Nephron progenitor cell (in vitro differentiated cells): ENCODE measurements around the gene COLQ.

Source experiments
- DNase-seq: peaks from one replicate; pipeline ENCODE4 v3.0.0; 2021
- H3K27ac Mint-ChIP-seq: 2 replicates; pipeline ENCODE4 v1.8.0; 2021; ENCODE audit warnings: mild to moderate bottlenecking, moderate library complexity, mixed read lengths
- H3K27me3 Mint-ChIP-seq: 2 replicates; pipeline ENCODE4 v1.8.0; 2021; ENCODE audit warnings: mild to moderate bottlenecking, low read depth, mixed read lengths; ENCODE audit not compliant: poor library complexity
- H3K36me3 Mint-ChIP-seq: 2 replicates; pipeline ENCODE4 v1.8.0; 2021; ENCODE audit warnings: low read depth, mixed read lengths
- H3K4me1 Mint-ChIP-seq: 2 replicates; pipeline ENCODE4 v1.8.0; 2021; ENCODE audit warnings: mixed read lengths
- H3K4me3 Mint-ChIP-seq: 2 replicates; pipeline ENCODE4 v1.8.0; 2021; ENCODE audit warnings: mild to moderate bottlenecking, moderate library complexity, mixed read lengths
- H3K9me3 Mint-ChIP-seq: 2 replicates; pipeline ENCODE4 v1.8.0; 2021; ENCODE audit warnings: mild to moderate bottlenecking, moderate library complexity, mixed read lengths
- TF ChIP-seq, protein P1 (sequence below): fragments of 200-600 bp; sonication (generic); IDR thresholded peaks from 2 replicates; pipeline ENCODE4 v1.5.0; 2021; ENCODE audit warnings: antibody characterized with exemption

COLQ gene

DNA sequence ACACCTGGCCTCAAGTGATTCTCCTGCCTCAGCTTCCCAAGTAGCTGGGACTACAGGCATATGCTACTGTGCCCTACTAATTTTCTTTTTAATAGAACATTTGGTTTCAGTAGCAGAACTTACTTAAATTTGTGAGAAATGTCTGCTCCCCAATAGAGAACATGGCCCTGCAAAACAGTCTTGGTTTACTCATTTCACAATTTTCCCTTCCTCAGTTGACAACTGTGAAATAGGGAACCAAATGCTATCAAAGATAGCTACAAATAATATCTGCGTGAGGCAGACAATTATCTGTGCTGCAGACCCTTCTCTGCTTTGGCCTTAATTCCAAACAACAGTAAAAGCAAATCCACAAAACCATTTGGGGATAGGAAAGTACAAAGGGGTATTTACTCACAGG lies 116.7 kb downstream of the COLQ start:
- Mint-ChIP-seq H3K9me3 (no peaks in the 10 kb centered on the region), H3K27ac (no peak overlapping the region), H3K4me1 (no peaks in the 10 kb centered on the region), H3K4me3 (no peak overlapping the region), H3K36me3 (peaks cover 14% of the 10 kb centered on the region), H3K27me3 (no peaks in the 10 kb centered on the region)
- DNase-seq: no peak
- TF ChIP-seq, protein P1, sequence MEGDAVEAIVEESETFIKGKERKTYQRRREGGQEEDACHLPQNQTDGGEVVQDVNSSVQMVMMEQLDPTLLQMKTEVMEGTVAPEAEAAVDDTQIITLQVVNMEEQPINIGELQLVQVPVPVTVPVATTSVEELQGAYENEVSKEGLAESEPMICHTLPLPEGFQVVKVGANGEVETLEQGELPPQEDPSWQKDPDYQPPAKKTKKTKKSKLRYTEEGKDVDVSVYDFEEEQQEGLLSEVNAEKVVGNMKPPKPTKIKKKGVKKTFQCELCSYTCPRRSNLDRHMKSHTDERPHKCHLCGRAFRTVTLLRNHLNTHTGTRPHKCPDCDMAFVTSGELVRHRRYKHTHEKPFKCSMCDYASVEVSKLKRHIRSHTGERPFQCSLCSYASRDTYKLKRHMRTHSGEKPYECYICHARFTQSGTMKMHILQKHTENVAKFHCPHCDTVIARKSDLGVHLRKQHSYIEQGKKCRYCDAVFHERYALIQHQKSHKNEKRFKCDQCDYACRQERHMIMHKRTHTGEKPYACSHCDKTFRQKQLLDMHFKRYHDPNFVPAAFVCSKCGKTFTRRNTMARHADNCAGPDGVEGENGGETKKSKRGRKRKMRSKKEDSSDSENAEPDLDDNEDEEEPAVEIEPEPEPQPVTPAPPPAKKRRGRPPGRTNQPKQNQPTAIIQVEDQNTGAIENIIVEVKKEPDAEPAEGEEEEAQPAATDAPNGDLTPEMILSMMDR: no peak

DNA sequence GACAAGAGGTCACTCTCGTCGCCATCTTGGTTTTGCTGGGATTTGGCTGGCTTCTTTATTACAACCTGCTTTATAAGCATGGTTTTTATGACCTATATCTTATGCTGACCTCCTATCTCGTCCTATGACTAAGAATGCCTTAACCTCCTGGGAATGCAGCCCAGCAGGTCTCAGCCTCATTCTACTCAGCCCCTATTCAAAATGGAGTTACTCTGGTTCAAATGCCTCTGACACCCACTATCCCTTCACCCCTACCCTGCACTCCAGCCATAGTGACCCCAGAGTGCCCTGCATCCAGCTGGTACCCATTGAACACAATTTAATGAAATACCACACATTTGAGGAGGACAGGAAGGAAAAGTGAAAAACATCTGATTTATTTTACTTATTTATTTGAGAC lies 117.5 kb downstream of the COLQ start:
- Mint-ChIP-seq H3K4me3 (no peak overlapping the region), H3K36me3 (peaks cover 10% of the 10 kb centered on the region), H3K27me3 (no peaks in the 10 kb centered on the region), H3K27ac (no peak overlapping the region), H3K9me3 (no peaks in the 10 kb centered on the region), H3K4me1 (no peaks in the 10 kb centered on the region)
- TF ChIP-seq, protein P1: no peak
- DNase-seq: no peak

DNA sequence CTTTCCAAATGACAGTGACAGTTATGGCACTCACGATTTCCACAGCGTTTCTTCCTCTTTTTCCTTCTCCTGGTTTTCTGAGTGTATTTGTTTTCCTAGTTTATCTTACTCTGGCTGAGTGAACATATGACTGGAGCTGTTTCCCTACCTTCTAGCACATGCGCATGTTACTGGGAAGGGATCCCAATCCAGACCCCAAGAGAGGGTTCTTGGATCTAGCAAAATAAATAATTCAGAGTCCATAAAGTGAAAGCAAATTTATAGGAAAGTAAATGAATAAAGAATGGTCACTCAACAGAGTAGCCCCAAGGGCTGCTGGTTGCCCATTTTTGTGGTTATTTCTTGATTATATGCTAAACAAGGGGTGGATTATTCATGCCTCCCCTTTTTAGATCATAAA lies 118.0 kb downstream of the COLQ start:
- Mint-ChIP-seq H3K4me3 (no peak overlapping the region), H3K36me3 (peaks cover 9% of the 10 kb centered on the region), H3K4me1 (no peaks in the 10 kb centered on the region), H3K9me3 (peaks cover 1% of the 10 kb centered on the region), H3K27me3 (no peaks in the 10 kb centered on the region), H3K27ac (no peak overlapping the region)
- DNase-seq: no peak
- TF ChIP-seq, protein P1: no peak

DNA sequence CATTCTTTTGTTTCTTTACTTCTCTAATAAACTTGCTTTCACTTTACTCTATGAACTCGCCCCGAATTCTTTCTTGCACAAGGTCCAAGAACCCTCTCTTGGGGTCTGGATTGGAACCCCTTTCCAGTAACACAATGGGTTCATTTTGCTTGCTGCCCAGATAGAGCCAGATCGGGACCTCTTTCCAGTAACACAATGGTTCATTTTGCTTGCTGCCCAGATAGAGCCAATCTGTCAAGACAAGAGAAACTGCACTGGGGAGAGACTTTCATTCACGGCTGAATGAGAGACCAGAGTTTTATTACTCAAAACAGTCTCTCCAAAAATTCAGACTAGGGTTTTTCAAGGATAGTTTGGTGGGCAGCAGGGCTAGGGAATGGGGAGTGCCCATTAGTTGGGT lies 119.6 kb downstream of the COLQ start:
- Mint-ChIP-seq H3K4me1 (no peaks in the 10 kb centered on the region), H3K4me3 (no peak overlapping the region), H3K9me3 (peaks cover 17% of the 10 kb centered on the region), H3K36me3 (peaks cover 12% of the 10 kb centered on the region), H3K27me3 (peaks cover 3% of the 10 kb centered on the region), H3K27ac (no peak overlapping the region)
- DNase-seq: no peak
- TF ChIP-seq, protein P1: no peak
